B cell (primary cell): ENCODE data around the gene GPR179.

ENCODE experiments used
- CTCF ChIP-seq: fragments of 200-600 bp; IDR thresholded peaks from one replicate; pipeline ENCODE4 v1.8.0; 2022; ENCODE audit warnings: antibody characterized with exemption, mild to moderate bottlenecking
- EZH2 ChIP-seq: IDR thresholded peaks from 2 replicates; pipeline ENCODE4 v1.6.1; 2012; ENCODE audit warnings: borderline replicate concordance, low read depth, mild to moderate bottlenecking, moderate library complexity, low read length; ENCODE audit not compliant: insufficient read depth, poor library complexity, severe bottlenecking

- TF ChIP-seq CTCF = no peak
- TF ChIP-seq EZH2 = no peak
Measured at GRCh38 chr17:38344420-38344745, 627 bp upstream of the GPR179 start.
